GM10248 (cell line): Measurements from ENCODE around the gene CELF4.

ENCODE experiments used
- CTCF ChIA-PET: fragments of 300-600 bp; sonication (Branson Sonifier 250); formaldehyde crosslinking; extraction: SDS; loops from one replicate; lab custom pipeline; 2021; ENCODE audit warnings: antibody characterized with exemption; lab: Yijun Ruan, JAX
- POLR2A ChIA-PET: fragments of 350-650 bp; sonication (Branson Sonifier 250); formaldehyde crosslinking; extraction: SDS; loops from one replicate; lab custom pipeline; 2020; ENCODE audit warnings: antibody characterized with exemption; lab: Yijun Ruan, JAX
- DNase-seq: peaks from one replicate; pipeline ENCODE4 v3.0.0; 2012; ENCODE audit errors: extremely low spot score
- CTCF ChIP-seq: IDR thresholded peaks from 2 replicates; pipeline ENCODE4 v1.5.1; 2012; ENCODE audit warnings: mild to moderate bottlenecking, low read depth; ENCODE audit errors: extremely low read depth, missing control alignments, control extremely low read depth

CELF4 gene

GRCh38 chr18:37242826-37243560, 322.6 kb downstream of the CELF4 start:
- POLR2A ChIA-PET, result no interaction called here
- CTCF ChIA-PET, result no interaction called here
- DNase-seq, result no peak
- no peak for TF ChIP-seq CTCF

- TF ChIP-seq CTCF, result no peak
- ChIA-PET POLR2A (no interaction called here), CTCF (no interaction called here)
- DNase-seq, result no peak
Measured at GRCh38 chr18:37242091-37242490, 323.5 kb downstream of the CELF4 start.

GRCh38 chr18:37238282-37239108, 327.1 kb downstream of the CELF4 start:
- POLR2A ChIA-PET, result no interaction called here
- no peak for DNase-seq
- no peak for TF ChIP-seq CTCF
- CTCF ChIA-PET, result interaction anchor here (1.3 to 1.6 kb wide), 2 partner anchors 17 to 30 kb away, joined by 3 to 4 read pairs; no protein-coding TSS in a partner anchor

- TF ChIP-seq CTCF, result no peak
- DNase-seq, result no peak
- CTCF ChIA-PET, result no interaction called here
- POLR2A ChIA-PET, result no interaction called here
Measured at GRCh38 chr18:37235583-37235982, 330.0 kb downstream of the CELF4 start.

GRCh38 chr18:37231251-37231650, 334.3 kb downstream of the CELF4 start:
- no peak for TF ChIP-seq CTCF
- ChIA-PET CTCF (interaction anchor here (1.0 to 1.3 kb wide), 2 partner anchors 8 to 9 kb away, joined by 3 to 4 read pairs; no protein-coding TSS in a partner anchor), POLR2A (no interaction called here)
- no peak for DNase-seq

GRCh38 chr18:37230768-37231167, 334.8 kb downstream of the CELF4 start:
- no peak for TF ChIP-seq CTCF
- no peak for DNase-seq
- ChIA-PET CTCF (interaction anchor here (1.3 kb wide), 1 partner anchor 7 kb away, joined by 4 read pairs; no protein-coding TSS in a partner anchor), POLR2A (no interaction called here)
